HG02943 (cell line): ENCODE data around the gene TECR.
"Not testable (repeated sequence)": the region's sequence is repeated elsewhere in the genome, so short reads cannot be mapped to it uniquely, and the experiment has no call there.

Experiments used
- ATAC-seq: cut with Tn5 transposase; IDR thresholded peaks from one replicate; pipeline ENCODE4 v1.9.1; 2021; ENCODE audit warnings: mild to moderate bottlenecking, low read depth, moderate library complexity; ENCODE audit not compliant: unreplicated experiment

TECR gene

DNA sequence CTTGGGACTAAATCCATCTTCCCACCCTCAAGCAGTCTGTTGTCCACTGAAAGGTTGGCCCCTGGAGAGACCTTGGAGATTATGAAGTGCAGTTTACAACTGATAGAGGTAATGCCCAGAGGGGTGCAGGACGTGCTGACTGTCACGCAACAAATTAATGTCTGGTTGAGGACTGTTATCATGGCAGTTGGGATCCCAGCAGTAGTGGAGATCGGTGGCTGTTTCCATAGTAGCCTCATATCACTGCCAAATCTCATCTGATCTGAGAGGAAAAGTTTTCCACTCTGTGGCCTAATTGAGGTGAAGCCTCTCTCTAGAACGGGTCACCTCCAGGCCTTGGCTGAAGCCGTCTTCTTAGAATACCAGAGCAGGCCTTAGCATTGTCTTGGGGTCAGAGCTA is 4.1 kb downstream of the TECR start:
- ATAC-seq = no peak

DNA sequence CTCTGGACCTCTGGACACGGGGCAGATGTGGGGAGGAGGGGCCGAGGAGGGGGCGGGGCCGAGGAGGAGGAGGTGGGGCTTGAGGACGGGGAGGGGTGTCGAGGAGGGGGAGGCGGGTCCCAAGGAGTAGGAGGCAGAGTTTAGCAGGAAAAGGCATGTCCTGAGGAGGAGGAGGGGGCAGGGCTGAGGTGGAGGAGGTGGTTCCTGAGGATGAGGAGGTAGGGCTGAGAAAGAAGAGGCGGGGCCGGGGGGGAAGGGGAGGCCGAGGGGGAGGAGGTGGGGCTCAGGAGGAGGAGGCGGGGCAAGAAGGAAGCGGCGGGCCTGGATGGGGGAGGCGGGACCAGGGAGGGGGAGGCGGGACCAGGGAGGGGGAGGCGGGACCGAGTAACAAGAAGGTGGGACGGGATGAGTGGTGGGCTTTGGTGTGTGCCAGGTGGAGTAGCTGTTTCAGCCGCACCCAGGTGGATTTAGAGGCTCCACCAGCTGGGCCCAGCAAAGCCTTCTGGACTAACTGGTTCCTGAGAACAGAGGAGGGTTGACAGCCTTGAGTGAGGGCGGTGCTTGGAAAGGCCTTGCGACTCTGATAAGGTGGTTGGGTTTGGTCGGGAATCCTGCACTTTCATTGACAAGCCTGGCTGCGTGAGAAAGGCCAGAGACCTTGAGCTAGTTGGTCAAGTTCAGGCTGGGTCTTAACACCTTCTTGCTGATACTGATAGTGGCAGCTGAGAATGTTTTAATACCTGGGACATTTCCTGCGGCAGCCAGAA is 7.7 kb downstream of the TECR start:
- ATAC-seq = no peak

DNA sequence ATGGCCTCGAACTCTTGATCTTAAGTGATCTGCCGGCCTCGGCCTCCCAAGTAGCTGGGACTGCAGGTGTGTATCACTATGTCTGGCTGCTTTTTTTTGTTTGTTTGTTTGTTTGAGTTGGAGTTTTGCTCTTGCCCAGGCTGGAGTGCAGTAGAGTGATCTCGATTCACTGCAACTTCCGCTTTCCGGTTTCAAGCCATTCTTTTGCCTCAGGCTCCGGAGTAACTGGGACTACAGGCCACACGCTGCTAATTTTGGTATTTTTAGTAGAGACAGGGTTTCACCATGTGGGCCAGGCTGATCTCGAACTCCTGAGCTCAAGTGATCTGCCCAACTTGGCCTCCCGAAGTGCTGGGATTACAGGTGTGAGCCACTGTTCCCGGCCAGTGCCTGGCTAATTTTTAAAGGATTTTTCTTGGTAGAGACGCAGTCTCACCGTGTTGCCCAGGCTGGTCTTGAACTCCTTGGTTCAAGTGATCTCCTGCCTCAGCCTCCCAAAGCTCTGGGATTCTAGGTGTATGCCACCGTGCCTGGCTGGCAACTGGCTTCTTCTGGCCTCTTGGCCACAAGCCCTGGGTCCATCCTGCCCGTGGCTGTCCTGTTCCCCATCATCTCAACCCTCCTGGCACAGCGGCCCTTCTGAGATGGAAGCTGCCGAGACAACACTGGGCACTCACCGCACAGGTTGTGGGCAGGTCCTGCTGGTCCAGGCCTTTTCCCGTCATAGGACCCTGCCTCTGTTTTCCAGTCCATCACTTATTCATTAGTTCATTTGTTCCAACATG is 11.5 kb downstream of the TECR start:
- ATAC-seq = no peak

DNA sequence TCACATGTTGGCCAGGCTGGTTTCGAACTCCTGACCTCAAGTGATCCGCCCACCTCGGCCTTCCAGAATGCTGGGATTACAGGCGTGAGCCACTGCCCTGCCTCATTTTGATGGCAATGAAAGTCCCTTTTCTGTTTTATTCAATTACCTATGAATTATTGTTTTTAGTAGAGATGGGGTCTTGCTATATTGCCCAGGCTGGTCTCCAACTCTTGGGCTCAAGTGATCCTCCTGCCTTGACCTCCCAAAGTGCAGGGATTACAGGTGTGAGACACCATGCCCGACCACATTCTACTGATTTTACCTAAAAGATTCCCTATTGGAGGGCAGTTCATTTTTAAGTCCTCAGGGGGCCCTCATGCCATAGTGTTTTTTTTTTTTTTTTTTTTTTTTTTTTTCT is 12.6 kb downstream of the TECR start:
- ATAC-seq = not testable (repeated sequence)

DNA sequence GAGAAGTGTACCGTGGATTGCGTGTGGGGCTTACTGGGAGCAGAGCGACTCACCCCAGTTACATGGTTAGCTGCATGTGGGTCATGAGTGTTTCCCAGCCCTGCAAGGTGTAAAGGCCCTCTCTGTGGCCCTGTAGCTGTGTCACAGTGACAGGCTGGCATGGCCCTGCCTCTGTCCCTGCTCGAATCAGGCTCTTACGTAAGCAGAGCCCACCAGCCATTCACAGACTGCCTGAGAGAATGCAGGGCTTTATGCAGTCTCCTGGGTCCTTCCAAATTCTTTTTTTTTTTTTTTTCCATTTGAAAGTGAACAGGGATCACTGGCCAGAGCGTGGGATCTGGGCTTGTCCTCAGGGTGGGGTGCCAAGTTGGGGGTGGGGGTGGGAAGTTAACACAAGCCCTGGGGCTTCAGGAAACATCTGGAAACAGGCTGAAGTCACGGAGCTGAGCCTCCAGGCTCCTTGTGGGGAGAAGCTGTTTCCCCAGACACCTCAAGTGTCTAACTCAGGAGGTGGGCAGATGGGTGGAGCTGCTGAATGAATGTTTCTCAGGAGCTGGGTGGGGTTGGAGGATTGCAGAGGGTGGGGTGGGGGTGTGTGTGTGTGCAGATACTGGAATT is 13.4 kb downstream of the TECR start:
- ATAC-seq = no peak

DNA sequence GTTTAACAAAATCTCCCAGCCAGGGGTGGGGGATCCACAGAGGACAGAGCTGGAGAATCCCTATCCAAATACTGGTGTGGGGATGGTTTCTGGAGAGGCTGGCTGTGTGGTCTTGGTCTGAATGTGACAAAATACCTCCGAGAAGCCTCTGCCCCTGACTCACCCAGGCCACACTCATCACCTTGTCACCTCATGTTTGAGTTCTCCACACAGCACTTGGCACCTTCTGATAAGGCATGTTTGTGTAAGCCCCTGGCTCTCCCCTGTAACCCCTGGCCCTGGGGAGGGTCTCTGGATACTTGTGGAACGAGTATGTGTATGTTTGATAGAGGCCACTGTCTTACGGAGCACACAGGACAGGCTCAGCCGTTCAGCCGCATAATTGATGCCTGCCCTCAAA is 14.7 kb downstream of the TECR start:
- ATAC-seq = no peak

DNA sequence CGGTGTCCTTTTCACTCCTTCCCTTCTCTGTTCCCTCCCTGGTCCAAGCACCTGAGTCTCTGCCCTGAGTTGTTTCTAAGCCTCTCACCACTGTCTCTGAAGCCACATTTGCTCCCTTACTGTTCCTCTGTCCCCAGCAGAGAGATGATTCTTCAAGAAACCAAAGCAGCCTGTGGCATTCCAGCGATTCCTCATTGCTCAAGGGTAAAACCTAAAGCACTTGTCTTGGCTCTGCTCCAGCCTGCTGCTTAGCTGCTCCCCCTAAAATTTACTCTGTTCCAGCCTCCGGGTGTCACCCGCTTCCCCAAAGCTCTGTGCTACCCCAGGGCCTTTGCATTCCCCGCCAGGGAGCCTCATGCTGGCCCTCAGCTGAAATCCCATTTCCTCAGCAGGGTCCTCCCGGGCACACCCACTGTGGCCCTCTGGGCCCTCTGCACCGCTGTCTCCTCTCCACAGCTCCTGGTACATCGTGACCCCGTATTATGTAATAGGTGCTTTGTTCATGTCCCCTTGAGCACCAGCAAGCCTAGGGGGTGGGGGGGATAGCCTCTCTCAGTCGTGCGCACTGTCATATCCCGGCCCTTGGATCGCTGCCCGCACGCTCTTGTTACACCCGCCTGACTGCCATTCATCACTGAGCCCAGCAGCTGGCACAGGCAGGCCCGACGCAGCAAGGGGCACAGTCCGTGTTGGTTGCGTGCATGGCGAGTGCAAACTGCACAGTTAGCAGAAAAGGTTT is 15.8 kb downstream of the TECR start:
- ATAC-seq = no peak

DNA sequence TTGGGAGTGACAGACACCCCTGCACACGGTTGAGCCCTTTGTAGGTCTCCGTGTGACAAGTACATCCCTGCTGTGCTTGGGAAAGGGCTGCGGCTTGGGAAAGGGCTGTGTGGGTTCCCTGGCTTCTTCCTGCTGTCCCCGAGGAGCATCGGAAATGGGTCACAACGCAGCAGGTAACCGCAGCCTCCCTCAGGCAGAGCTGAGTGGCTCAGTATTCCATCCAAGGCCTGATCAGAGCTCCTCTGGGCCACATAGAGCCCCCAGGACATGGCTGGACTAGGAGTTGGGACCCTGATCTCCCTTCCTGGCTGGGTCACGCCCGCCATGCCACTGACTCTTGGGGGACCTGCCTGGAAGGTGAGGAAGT is 16.3 kb downstream of the TECR start:
- no peak for ATAC-seq

DNA sequence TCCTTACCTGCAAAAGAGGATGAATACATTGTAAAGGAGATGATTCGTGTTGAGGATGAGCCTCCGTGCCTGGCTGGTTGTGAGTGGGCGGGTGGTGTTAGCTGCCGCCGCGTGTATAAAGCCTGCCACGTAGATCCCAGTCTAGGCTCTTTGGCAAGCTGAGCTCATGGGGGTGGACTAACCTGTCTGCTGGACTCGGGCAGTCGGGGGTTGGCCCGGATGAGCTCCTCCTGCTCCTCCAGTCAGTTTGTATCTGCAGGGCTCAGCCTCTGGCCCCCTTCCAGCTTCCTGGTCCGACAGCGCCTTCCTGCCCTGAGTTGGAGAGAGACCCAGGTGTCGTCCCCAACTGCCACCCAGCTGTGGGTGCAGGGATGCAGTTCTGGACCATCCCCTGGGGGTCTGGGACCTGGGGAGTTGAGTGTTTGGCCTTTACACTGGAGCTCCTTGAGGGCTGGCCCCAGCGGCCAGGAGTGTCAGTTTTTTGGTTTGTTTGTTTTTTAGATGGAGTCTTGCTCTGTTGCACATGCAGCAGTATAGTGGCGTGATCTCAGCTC is 20.9 kb downstream of the TECR start:
- ATAC-seq = no peak

DNA sequence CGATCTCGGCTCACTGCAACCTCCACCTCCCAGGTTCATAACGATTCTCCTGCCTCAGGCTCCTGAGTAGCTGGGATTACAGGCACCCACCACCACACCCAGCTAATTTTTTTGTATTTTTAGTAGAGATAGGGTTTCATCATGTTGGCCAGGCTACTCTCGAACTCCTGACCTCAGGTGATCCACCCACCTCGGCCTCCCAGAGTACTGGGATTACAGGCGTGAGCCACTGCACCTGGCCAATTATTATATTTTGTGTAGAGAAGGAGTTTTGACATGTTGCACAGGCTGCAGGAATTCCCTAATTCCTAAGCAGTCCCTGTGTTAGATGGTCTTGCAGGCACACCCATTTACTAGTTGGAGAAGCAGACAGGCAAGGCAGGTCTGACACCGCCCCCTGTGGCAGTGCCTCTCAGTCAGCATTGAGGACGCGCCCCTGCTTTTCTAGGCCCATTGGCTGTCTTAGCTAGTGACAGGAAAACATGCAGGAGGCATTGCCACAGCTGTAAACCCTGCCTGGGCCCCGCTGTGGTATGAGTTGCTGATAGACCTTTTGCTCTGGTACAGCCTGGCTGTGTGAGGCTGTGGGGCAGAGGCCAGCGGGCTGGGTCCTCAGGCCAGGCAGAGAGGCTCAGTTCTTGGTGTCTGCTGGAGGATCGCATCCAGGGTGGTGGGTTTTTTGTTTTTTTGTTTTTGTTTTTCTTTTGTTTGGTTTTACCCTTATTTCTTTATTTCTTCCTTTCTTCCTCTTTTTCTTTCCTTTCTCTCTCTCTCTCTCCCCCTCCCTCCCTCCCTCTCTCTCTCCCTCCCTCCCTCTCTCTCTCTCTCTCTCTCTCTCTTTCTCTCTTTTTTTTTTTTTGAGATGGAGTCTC is 22.0 kb downstream of the TECR start:
- ATAC-seq = not testable (repeated sequence)

DNA sequence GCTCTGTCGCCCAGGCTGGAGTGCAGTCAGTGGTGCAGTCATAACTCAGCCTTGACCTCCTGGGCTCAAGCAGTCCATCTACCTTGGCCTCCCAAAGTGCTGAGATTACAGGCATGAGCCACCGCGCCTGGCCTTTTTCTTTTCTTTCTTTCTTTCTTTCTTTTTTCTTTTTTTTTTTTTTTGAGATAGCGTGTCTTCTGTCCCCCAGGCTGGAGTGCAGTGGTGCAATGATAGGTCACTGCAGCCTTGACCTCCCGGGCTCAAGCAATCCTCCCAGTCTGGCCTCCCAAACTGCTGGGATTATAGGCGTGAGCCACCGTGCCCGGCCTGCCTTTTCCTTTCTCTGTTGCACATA is 22.6 kb downstream of the TECR start:
- ATAC-seq = not testable (repeated sequence)

DNA sequence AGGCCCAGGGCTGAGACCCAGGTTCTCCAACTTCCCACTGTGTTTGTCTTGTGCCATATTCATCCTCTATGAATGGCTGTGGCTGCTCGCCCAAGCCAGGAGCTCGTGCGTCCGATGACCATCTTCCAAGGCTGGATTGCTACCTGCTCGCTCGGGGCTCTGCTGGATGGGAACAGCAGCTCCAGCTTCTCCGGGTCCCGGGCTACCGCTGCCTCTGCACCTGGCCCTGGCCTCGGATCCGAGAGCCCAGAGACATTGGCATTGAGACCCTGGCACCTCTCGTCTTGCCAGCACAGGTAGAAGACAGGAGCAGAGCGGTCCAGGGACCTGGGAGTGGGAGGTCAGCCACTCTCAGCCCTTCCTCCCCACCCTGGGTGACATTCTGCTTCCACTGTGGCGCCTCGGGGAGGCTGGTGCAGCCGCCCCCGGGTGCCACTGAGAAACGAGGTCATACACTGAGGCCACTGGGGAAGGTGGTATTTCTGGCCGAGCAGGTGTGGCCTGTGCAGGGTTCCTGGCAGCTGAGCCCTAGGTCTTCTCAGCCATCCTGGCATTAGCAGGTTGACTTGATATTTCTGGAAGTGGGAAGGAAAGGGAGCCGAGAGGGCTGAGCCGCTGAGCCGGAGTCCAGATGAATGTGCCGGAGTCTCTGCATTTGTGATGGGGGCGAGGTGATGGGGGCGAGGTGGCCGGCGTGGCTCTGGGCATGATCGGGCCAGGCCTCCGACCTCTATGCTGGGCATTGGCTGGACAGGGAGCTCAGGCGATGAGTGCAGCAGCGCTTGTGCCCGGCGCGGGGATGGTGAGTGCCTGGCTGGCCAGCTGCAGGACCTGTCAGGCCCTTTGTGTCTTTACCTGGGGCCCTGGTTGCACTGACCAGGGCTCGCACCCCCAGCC is 23.9 kb downstream of the TECR start:
- ATAC-seq = no peak

DNA sequence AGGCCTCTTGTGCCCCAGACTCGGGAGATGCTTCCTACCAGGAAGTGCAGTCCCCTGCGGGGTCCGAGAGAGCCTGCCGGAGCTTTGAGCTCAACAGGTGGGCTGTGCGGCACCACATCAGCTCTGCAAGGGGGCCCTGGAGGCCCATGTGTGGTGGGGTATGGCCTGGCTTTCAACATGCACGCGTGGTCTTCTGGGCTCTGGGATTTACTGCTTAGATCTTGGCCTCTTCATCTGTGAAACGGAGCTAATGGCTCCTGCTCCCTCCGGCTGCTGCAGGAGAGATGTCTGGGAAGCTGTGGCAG is 24.5 kb downstream of the TECR start:
- no peak for ATAC-seq

DNA sequence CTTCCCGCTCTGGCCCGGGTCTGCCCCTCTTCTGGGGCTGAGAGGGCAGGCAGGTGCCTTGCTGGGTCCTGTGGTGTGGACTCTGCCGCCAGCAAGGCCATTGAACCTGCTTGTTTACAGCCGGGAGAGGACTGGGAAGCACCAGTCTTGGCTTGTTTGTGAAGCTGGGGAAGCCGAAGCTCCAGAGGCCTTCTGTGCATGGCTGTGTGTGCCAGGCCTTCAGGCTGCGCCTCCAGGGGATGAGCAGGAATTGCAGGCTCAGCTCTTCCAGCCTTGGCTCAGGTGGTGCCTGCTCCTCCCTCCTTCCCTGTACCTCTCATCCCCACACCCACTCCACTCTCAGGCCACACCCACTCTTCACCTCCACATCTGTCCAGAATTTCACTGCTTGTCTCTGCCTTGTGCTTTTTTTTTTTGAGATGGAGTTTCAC is 25.0 kb downstream of the TECR start:
- no peak for ATAC-seq

DNA sequence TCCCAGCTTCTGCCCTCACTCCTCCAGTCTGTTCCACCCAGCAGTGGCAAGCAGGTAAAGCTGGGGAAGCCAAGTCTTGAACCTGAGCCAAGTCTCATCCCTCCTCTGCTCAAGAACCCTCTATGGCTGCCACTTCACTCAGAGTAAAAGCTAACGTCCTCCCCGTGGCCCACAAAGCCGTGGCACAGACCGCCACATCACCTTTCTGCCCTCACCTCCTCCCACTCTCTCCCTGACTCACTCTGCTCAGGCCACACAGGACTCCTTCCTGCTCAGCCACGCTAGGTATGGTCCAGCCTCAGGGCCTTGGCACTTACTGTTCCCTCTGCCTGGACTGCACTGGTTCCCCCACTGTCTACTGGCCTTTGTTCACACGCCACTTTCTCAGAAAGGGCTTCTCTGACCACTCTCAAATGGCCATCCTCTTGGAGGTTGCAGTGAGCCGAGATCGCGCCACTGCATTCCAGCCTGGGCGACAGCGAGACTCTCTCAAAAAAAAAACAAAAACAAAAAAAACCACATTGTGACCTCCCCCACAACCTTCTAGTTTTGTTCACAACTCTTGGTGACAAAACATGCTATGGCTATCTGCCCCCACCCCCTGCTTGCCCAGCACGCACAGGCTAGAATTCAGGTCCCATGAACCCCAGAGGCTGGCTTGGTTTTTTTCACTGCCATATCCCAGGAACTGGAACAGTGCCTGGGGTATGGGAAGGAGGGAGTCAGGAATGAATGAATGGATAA is 26.7 kb downstream of the TECR start:
- ATAC-seq = no peak

DNA sequence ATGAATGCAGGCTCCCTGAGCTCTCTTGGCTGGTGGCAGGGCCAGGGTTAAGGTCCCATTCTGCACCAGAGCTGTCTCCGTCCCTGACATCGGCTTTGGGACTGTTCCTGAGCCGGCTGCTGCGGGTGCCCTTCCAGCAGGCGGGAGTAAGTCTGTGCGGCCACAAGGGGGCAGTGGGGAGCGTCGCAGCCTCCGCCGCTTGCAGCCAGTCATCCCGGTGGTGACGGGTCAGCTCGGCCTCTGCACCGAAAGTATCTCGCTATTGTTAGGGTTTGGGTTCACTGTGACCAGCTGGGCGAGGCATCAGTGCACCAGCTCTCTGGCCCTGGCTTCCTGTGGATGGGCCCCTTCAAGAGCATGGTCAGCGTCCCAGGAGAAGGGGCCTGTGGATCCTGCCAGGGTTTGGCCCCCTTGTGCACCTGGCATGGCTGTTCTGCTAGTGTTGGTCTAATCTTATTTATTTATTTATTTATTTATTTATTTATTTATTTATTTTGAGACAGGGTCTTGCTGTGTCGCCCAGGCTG is 27.3 kb downstream of the TECR start:
- ATAC-seq = no peak

DNA sequence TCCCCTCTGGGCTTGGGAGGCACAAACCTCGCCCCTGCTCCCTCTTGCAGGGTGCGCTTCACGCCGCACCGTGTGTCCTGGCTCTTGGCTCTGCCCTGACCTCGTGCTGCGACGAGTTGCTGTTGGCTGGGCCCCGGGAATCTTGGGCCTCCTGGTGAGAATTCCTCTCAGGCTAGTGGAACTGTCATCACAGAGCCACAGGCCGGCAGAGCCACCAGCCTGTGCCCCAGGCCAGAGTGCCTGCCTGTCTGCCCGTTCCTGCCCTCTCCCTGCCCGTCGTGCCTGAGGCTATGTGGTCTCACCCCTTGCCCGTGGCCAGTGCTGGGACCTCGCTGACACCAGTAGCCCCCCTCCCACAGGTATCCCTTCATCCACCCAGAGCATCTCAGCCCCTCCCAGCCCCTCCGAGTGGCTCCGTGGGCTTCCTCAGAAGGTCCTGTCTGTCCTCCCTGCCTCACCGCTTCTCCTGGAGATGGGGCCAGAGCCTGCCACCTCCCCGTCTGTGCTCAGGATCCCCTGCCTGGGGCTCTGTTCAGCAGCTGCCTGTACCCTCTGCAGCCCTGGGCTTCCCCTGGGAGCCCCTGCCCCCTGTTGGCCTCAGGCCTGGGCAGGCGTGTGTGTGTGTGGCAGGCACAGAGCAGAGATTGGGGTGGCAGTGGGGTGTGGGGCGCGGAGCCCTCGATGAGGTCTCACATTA is 29.1 kb downstream of the TECR start:
- no peak for ATAC-seq
